PC-3 (cell line): Measurements from ENCODE around the gene RBL1. TPM values are rescaled to one million over a fixed set of nuclear protein-coding genes. Genes with fewer than 3 reads are reported as not detected.
"Not testable (repeated sequence)": the region's sequence is repeated elsewhere in the genome, so short reads cannot be mapped to it uniquely, and the experiment has no call there.

Source experiments
- ATAC-seq: fragments of 200-7000 bp; cut with Tn5 transposase; 2 replicates; pipeline ENCODE4 v1.9.1; 2020; ENCODE audit warnings: mild to moderate bottlenecking, moderate library complexity
- BruUV-seq: library from RNA; stranded (reverse); fragments of 400-500 nt; replicated peaks from 2 replicates; lab custom pipeline; 2021; lab: Mats Ljungman, UMichigan
- CTCF ChIA-PET: fragments of 300-600 bp; sonication (Branson Sonifier 250); formaldehyde crosslinking; loops from one replicate; lab custom pipeline; 2022; ENCODE audit warnings: antibody characterized with exemption; lab: Charles Lee
- POLR2A ChIA-PET: fragments of 300-600 bp; sonication (Branson Sonifier 250); formaldehyde crosslinking; loops from one replicate; lab custom pipeline; 2022; ENCODE audit warnings: antibody characterized with exemption; ENCODE audit not compliant: unreplicated experiment; lab: Charles Lee
- DNase-seq: peaks from one replicate; pipeline ENCODE4 v3.0.0-alpha.2; 2015
- H2AFZ ChIP-seq: fragments of 300-600 bp; sonication (generic); 2 replicates; pipeline ENCODE4 v1.6.0; 2016; ENCODE audit warnings: antibody characterized with exemption, low read length
- H3F3A ChIP-seq: fragments of 300-600 bp; sonication (generic); one replicate; pipeline ENCODE4 v1.6.0; 2017; ENCODE audit warnings: antibody characterized with exemption, low read length, control low read depth, mild to moderate bottlenecking; ENCODE audit not compliant: unreplicated experiment
- H3K27ac ChIP-seq: fragments of 300-600 bp; sonication (generic); 2 replicates; pipeline ENCODE4 v1.5.1; 2016; ENCODE audit warnings: mild to moderate bottlenecking, low read length
- H3K27me3 ChIP-seq: fragments of 300-600 bp; sonication (generic); 2 replicates; pipeline ENCODE4 v1.6.1; 2016; ENCODE audit warnings: low read length, mixed read lengths
- H3K36me3 ChIP-seq: fragments of 300-600 bp; sonication (generic); 2 replicates; pipeline ENCODE4 v1.6.1; 2016; ENCODE audit warnings: low read depth, mixed run types, low read length, mixed read lengths
- H3K4me1 ChIP-seq: fragments of 300-600 bp; sonication (generic); 2 replicates; pipeline ENCODE4 v1.5.1; 2016; ENCODE audit warnings: low read length; ENCODE audit not compliant: insufficient read depth
- H3K4me2 ChIP-seq: fragments of 300-600 bp; sonication (generic); 2 replicates; pipeline ENCODE4 v1.6.0; 2016; ENCODE audit warnings: low read length
- H3K4me3 ChIP-seq: fragments of 300-600 bp; sonication (generic); 2 replicates; pipeline ENCODE4 v1.5.1; 2016; ENCODE audit warnings: mild to moderate bottlenecking, low read length, mixed read lengths
- H3K79me2 ChIP-seq: fragments of 300-600 bp; sonication (generic); 2 replicates; pipeline ENCODE4 v1.6.1; 2017; ENCODE audit warnings: low read length, mixed read lengths
- H3K9ac ChIP-seq: fragments of 300-600 bp; sonication (generic); 2 replicates; pipeline ENCODE4 v1.6.0; 2016; ENCODE audit warnings: mild to moderate bottlenecking, low read length
- H3K9me2 ChIP-seq: fragments of 300-600 bp; sonication (generic); replicated peaks from 2 replicates; pipeline ENCODE4 v1.6.1; 2016; ENCODE audit warnings: mixed run types, low read length, mixed read lengths
- H3K9me3 ChIP-seq: fragments of 300-600 bp; sonication (generic); 2 replicates; pipeline ENCODE4 v1.6.1; 2016; ENCODE audit warnings: low read length, mixed read lengths
- H4K20me1 ChIP-seq: fragments of 300-600 bp; sonication (generic); 2 replicates; pipeline ENCODE4 v1.6.1; 2016; ENCODE audit warnings: low read length, mixed read lengths
- EZH2 ChIP-seq: fragments of 300-600 bp; sonication (generic); IDR thresholded peaks from one replicate; pipeline ENCODE4 v1.6.1; 2017; ENCODE audit warnings: antibody characterized with exemption, mild to moderate bottlenecking, low read length; ENCODE audit not compliant: unreplicated experiment
- EZH2phosphoT487 ChIP-seq: fragments of 300-600 bp; sonication (generic); IDR thresholded peaks from 2 replicates; pipeline ENCODE4 v1.6.1; 2018; ENCODE audit warnings: mild to moderate bottlenecking, antibody characterized with exemption, low read length, borderline replicate concordance
- intact Hi-C: fragments of 100-400 bp; cut with micrococcal nuclease; formaldehyde crosslinking; loops from 2 replicates; pipeline ENCODE4 v1.9.0; 2023
- total RNA-seq: library from RNA; depleted of rRNA; stranded (reverse); fragments of >200 nt; gene quantifications from 2 replicates; pipeline ENCODE4 v1.2.3, GENCODE V29; 2014
- TF ChIP-seq, protein P1 (sequence below): fragments of 300-600 bp; sonication (generic); conservative IDR thresholded peaks from 2 replicates; pipeline ENCODE4 v1.5.1; 2017; ENCODE audit warnings: antibody characterized with exemption, low read depth, mild to moderate bottlenecking, low read length

RBL1 gene
- total RNA-seq, 1 experiment from 2014 or later: 41.1 TPM

DNA sequence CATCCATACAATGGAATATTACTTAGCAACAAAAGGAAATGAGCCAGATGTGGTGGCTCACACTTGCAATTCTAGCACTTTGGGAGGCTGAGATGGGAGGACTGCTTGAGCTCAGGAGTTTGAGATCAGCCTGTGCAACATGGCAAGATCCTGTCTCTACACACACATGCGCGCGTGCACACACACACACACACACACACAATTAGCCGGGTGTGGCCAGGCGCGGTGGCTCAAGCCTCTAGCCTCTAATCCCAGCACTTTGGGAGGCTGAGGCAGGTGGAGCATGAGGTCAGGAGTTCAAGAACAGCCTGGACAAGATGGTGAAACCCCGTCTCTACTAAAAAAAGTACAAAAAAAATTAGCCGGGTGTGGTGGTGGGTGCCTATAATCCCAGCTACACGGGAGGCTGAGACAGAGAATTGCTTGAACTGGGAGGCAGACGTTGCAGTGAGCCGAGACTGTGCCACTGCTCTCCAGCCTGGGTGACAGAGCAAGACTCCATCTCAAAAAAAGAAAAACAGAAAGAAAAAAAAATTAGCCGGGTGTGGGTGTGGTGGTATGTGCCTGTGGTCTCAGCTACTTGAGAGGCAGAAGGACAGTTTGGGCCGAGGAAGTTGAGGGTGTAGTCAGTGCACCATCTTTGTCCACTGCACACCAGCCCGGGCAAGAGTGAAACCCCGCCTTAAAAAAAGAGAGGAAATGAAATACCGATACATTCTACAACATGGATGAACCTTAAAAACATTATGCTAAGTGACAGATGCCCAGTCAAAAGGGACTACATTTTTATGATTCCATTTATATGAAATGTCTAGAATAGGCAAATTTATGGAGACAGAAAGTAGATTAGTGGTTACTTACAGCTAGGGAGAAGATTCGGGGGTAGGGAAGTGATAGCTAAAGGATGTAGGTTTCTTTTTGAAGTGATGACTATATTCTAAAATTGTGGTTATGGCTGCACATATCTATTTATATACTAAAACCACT lies 52.5 kb downstream of the RBL1 start:
- no peak overlapping the region for H3K4me3 ChIP-seq
- H3K79me2 ChIP-seq: no peaks in the 10 kb centered on the region
- CTCF ChIA-PET: no interaction called here
- H3K9me3 ChIP-seq: no peaks in the 10 kb centered on the region
- H3K9me2 ChIP-seq: no peaks in the 10 kb centered on the region
- peaks cover 39% of the 10 kb centered on the region for H3K36me3 ChIP-seq
- no peaks in the 10 kb centered on the region for H3K27me3 ChIP-seq
- no peak overlapping the region for H3K4me2 ChIP-seq
- BruUV-seq: no TSS peak
- H4K20me1 ChIP-seq: no peaks in the 10 kb centered on the region
- H3K9ac ChIP-seq: no peak overlapping the region
- intact Hi-C loops: no loop called here
- no peak overlapping the region for H3K27ac ChIP-seq
- TF ChIP-seq, protein P1, sequence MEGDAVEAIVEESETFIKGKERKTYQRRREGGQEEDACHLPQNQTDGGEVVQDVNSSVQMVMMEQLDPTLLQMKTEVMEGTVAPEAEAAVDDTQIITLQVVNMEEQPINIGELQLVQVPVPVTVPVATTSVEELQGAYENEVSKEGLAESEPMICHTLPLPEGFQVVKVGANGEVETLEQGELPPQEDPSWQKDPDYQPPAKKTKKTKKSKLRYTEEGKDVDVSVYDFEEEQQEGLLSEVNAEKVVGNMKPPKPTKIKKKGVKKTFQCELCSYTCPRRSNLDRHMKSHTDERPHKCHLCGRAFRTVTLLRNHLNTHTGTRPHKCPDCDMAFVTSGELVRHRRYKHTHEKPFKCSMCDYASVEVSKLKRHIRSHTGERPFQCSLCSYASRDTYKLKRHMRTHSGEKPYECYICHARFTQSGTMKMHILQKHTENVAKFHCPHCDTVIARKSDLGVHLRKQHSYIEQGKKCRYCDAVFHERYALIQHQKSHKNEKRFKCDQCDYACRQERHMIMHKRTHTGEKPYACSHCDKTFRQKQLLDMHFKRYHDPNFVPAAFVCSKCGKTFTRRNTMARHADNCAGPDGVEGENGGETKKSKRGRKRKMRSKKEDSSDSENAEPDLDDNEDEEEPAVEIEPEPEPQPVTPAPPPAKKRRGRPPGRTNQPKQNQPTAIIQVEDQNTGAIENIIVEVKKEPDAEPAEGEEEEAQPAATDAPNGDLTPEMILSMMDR: no peak
- TF ChIP-seq EZH2phosphoT487 (no peak), EZH2 (no peak)
- H3K4me1 ChIP-seq: no peaks in the 10 kb centered on the region
- POLR2A ChIA-PET: no interaction called here
- DNase-seq: no peak
- H3F3A ChIP-seq: no peaks in the 10 kb centered on the region
- H2AFZ ChIP-seq: no peak overlapping the region
- no peak for ATAC-seq

DNA sequence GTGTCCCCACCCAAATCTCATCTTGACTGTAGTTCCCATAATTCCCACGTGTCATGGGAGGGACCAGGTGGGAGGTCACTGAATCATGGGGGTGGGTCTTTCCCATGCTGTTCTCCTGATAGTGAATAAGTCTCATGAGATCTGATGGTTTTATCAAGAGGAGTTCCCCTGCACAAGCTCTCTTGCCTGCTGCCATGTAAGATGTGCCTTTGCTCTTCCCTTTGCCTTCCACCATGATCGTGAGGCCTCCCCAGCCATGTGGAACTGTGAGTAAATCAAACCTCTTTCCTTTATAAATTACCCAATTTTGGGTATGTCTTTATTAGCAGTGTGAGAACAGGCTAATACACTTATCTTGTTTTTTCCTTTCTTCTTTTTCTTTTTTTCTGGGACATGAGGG lies 56.4 kb downstream of the RBL1 start:
- H3K4me1 ChIP-seq, H4K20me1 ChIP-seq, H3K4me2 ChIP-seq, POLR2A ChIA-PET, H3F3A ChIP-seq, H3K4me3 ChIP-seq, H3K27me3 ChIP-seq, CTCF ChIA-PET, H2AFZ ChIP-seq, BruUV-seq, intact Hi-C loops, H3K27ac ChIP-seq, H3K9ac ChIP-seq, H3K9me2 ChIP-seq, H3K9me3 ChIP-seq, H3K79me2 ChIP-seq, ATAC-seq, DNase-seq: not testable (repeated sequence)
- H3K36me3 ChIP-seq: peaks cover 40% of the 10 kb centered on the region

DNA sequence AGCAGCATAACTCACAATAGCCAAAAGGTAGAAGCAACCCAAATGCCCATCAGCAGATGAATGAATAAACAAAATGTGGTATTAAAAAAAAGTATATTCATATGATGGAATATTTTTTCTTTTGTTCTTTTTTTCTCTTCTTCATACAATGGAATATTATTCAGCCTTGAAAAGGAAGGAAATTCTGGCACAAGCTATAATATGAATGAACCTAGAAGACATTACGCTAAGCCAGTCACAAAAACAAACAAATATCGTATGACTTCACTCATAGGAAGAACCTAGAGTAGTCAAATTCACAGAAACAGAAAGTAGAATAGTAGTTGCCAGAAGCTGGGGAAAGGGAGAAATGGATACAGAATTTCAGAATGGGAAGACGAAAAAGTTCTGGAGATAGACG lies 63.7 kb downstream of the RBL1 start:
- no peak overlapping the region for H3K4me3 ChIP-seq
- H3K27ac ChIP-seq: no peak overlapping the region
- no peak overlapping the region for H2AFZ ChIP-seq
- H3K4me1 ChIP-seq: no peaks in the 10 kb centered on the region
- DNase-seq (no peak), ATAC-seq (no peak)
- no peaks in the 10 kb centered on the region for H3K27me3 ChIP-seq
- no peaks in the 10 kb centered on the region for H3F3A ChIP-seq
- no peaks in the 10 kb centered on the region for H4K20me1 ChIP-seq
- BruUV-seq: no TSS peak
- no peak overlapping the region for H3K9ac ChIP-seq
- no peak overlapping the region for H3K4me2 ChIP-seq
- CTCF ChIA-PET: no interaction called here
- intact Hi-C loops: no loop called here
- no peaks in the 10 kb centered on the region for H3K79me2 ChIP-seq
- POLR2A ChIA-PET: no interaction called here
- H3K9me2 ChIP-seq: no peaks in the 10 kb centered on the region
- TF ChIP-seq, protein P1: no peak
- TF ChIP-seq EZH2 (no peak), EZH2phosphoT487 (no peak)
- H3K9me3 ChIP-seq: no peaks in the 10 kb centered on the region
- peaks cover 37% of the 10 kb centered on the region for H3K36me3 ChIP-seq
